T-helper 2 cell (primary cell): ENCODE measurements around the gene PICK1.
A peak's percentile ranks its signal among the peaks of the same experiment; 100 is the strongest.
"Not testable (repeated sequence)": the region's sequence is repeated elsewhere in the genome, so short reads cannot be mapped to it uniquely, and the experiment has no call there.

Experiments used
- DNase-seq, 5 experiments: peaks; one replicate each; pipeline versions ENCODE4 v3.0.0 to v3.0.0-alpha.2; 2012 to 2022

The PICK1 gene

GRCh38 chr22:38075105-38075825 lies 18.1 kb downstream of the PICK1 start:
- DNase-seq = no peak

- no peak for DNase-seq
These were observed 18.8 kb downstream of the PICK1 start for GRCh38 chr22:38075961-38076360.

GRCh38 chr22:38077096-38077495 lies 19.9 kb downstream of the PICK1 start:
- no peak for DNase-seq

- no peak for DNase-seq
These were observed 20.4 kb downstream of the PICK1 start for GRCh38 chr22:38077595-38077994.

- no peak for DNase-seq
These were observed 21.0 kb downstream of the PICK1 start for GRCh38 chr22:38078046-38078840.

- DNase-seq = not testable (repeated sequence)
These were observed 22.0 kb downstream of the PICK1 start for GRCh38 chr22:38079208-38079607.

- no peak for DNase-seq
These were observed 22.6 kb downstream of the PICK1 start for GRCh38 chr22:38079804-38080203.

GRCh38 chr22:38080474-38080849 lies 23.3 kb downstream of the PICK1 start:
- no peak for DNase-seq

GRCh38 chr22:38080850-38081635 lies 23.8 kb downstream of the PICK1 start:
- DNase-seq = peak in 1 of 5 experiments; percentile 16

GRCh38 chr22:38081636-38081940 lies 24.4 kb downstream of the PICK1 start:
- DNase-seq = no peak

GRCh38 chr22:38081941-38082828 lies 25.0 kb downstream of the PICK1 start:
- peak in 1 of 5 experiments; percentile 17 for DNase-seq

GRCh38 chr22:38082986-38083710 lies 25.9 kb downstream of the PICK1 start:
- DNase-seq = no peak

- no peak for DNase-seq
These were observed 26.9 kb downstream of the PICK1 start, which contains the start of gene SLC16A8 for GRCh38 chr22:38083931-38084631. Gene SLC16A8 (minus strand): TSS chr22:38084184. CDS start chr22:38082873, 1,311 bp downstream.

- DNase-seq = no peak
These were observed 27.9 kb downstream of the PICK1 start for GRCh38 chr22:38085056-38085455.

GRCh38 chr22:38085501-38085900 lies 28.3 kb downstream of the PICK1 start:
- no peak for DNase-seq

- no peak for DNase-seq
These were observed 29.0 kb downstream of the PICK1 start for GRCh38 chr22:38086001-38086845.

- no peak for DNase-seq
These were observed 29.7 kb downstream of the PICK1 start for GRCh38 chr22:38086942-38087341.

GRCh38 chr22:38087855-38088254 lies 30.7 kb downstream of the PICK1 start:
- DNase-seq = no peak

- DNase-seq = no peak
These were observed 31.6 kb downstream of the PICK1 start for GRCh38 chr22:38088629-38089473.
